GM21576 (cell line): Measurements from ENCODE around the gene XRCC4.

Experiments used
- ATAC-seq: cut with Tn5 transposase; IDR thresholded peaks from one replicate; pipeline ENCODE4 v1.9.1; 2021; ENCODE audit warnings: mild to moderate bottlenecking, moderate library complexity; ENCODE audit not compliant: unreplicated experiment

Gene XRCC4

GRCh38 chr5:83169571-83170337, 92.4 kb downstream of the XRCC4 start:
- ATAC-seq, result no peak

DNA sequence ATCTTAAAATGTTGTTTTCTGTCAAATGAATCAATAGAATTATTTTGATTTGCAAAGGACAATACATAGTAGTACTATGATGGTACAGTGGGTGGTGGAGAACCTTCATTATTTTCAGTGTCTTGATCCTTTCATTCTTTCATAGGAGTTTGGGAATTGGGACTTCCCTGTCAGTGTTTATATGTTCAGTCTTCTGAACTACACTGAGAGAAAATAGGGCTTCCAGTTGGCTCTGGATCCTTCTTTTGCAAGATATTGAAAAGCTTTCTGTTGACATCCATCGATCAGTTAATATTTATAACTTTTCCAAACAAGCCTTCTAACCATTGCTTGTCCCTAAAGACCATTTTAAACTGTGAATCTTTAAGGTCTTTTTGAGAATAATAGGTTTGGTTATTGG, 94.7 kb downstream of the XRCC4 start:
- ATAC-seq, result no peak

- no peak for ATAC-seq
Measured at GRCh38 chr5:83172655-83173054, 95.3 kb downstream of the XRCC4 start.

DNA sequence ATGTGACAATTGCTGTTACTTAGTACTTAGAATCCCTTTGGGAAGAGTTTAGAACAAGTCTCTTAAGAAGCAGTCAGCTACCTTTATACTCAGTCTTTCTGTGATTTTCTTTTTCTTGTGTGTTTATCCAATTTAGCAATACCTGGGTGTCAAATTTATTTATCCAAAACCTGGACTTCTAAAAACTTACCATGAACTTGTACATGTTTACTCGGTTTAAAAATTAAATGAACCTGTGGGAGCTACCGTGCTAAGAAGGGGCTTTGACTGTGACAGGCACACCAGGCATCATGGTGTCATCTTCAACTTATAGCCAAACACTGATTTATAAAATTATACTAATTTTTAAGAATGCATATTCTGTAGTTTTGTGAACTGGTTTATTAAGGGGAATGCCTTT, 96.5 kb downstream of the XRCC4 start:
- ATAC-seq, result no peak

DNA sequence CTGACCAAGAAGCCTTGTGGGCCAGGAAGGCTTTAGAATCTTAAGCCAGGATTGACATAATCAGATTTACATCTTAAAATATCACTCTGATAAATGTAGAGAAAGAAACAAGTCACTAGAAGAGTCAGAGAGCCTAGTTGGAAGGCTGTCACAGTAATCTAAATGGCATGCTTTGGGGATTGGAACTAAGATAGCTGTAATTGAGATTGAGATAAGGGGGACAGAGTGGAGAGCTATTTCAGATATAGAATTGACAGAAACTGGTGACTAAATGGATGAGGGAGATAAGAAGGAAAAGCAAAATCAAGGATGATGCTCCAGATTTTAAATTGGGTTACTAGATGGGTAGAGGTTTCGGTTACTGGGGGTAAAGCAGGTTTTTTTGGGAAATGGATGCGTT, 100.5 kb downstream of the XRCC4 start:
- no peak for ATAC-seq

- ATAC-seq, result no peak
Measured at GRCh38 chr5:83179966-83180365, 102.6 kb downstream of the XRCC4 start.

- no peak for ATAC-seq
Measured at GRCh38 chr5:83184534-83184933, 107.2 kb downstream of the XRCC4 start.

DNA sequence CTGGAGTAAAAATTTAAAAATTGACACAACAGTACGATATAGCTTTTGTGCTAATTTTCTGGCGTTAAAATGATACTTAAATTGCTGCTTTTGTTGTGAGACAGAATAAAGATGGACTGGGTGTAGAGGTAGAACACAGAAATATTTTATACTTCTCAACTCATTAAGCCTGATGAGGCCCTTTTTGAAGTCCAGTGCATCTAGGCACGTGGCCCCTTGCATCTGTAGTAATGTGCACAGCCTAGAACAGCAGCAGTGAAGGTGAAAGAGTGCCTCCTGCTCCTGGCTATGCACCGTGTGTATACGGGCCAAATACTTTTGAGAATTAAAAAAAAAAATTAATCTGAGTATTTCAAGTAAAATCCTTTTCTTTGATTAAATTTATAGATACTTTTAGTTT, 115.6 kb downstream of the XRCC4 start:
- no peak for ATAC-seq

DNA sequence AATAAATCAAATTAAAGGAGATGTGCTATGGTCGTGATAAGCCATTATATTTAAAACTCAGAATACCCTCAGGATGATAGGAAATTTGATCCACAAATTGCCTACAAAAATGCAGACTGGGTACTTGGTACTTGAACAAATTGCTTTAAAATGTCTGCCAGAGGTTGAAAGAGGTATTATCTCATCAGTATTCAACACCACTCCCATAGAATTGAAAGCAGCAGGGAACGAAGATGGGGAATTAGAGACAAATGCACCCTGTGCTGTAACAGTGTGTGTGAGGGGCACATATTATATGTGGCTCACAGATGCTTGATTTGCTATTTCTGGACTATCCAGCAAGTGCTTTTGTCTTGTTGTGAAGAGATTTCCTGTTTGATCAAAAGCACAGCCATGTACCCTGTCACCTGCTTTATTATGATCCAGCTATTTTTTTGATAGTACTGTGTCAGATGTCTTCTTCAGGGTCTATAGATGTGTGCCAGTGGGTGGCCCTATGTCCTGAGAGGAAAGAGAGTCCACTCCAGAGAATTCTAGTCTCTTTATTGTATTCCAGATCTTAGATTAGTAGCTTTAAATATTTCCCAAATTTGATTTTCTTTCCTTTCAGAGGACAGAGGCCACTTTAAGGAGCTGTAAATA, 120.1 kb downstream of the XRCC4 start:
- ATAC-seq, result no peak

DNA sequence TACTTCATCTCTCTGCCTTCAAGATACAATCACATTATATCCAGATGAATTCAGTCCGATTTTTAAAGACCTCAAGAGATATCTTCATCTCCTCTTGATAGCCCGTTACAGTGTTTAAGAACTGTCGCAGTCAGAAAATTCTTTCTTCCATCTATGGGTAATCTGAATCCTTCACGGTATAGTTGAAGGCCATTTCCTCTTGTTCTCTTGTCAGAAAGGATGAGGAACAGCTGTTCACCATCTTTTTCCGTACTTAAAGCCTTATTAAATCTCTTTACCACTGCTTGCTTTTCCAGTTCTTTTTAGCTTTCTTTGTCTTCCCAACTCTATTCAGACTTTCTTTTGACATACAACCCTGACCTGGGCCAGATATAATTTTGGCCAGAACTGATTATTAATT, 121.8 kb downstream of the XRCC4 start:
- no peak for ATAC-seq

- ATAC-seq, result no peak
Measured at GRCh38 chr5:83204651-83205050, 127.3 kb downstream of the XRCC4 start.

DNA sequence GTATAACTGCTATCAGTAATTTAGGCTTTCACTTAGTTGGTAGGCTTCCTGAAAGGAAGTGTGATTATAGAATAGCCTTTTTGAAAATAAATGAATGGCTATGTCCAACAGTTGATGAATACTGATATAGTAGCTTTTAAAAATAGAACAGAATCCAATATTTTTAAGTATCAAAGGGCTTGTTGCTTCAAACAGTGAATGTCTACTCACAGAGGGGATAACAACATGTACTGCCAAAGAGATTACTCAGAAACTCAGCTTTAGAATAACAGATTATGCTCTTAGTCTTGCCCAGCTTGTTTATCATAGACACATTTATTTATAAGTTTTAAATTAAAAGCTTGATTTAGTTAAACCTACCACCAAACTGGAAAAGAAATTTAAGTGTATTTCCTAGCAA, 132.6 kb downstream of the XRCC4 start:
- no peak for ATAC-seq

DNA sequence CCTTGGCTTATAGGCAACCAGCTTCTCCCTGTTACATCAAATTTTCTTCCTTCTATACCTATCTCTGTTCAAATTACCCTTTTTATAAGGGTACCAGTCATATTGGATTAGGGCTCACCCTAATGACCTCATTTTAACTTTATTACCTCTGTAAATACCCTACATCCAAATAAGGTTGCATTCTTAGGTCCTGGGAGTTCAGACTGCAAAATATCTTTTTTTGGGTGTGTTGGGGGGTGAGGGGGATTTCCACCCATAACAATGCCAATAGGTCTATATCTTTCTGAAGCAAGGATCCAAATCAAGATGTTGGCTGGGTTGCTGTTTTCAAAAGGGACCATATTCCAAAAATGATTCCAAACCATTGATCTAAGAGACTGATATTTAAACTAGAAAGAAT, 141.7 kb downstream of the XRCC4 start:
- no peak for ATAC-seq

- no peak for ATAC-seq
Measured at GRCh38 chr5:83219495-83219894, 142.1 kb downstream of the XRCC4 start.

DNA sequence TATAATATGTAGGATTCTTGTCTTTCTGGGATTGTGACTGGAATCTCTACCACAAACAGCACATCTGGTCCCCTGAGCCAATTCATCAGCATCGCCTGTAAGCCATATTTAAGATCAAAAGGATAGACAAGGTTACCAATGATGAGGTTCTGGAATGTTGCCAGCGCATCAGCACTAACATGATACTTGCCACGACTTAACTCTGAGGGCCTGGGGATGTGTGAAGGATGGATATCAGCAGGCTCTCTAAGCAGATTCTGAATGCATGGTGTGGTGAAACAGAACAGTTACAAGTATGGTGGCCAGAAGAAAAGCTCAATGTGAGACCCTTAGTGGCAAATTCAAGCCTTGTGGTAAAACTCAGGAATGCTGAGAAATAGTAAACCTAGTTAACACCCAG, 143.0 kb downstream of the XRCC4 start:
- ATAC-seq, result no peak

- no peak for ATAC-seq
Measured at GRCh38 chr5:83222906-83223305, 145.6 kb downstream of the XRCC4 start.

GRCh38 chr5:83227611-83228010, 150.3 kb downstream of the XRCC4 start:
- no peak for ATAC-seq

DNA sequence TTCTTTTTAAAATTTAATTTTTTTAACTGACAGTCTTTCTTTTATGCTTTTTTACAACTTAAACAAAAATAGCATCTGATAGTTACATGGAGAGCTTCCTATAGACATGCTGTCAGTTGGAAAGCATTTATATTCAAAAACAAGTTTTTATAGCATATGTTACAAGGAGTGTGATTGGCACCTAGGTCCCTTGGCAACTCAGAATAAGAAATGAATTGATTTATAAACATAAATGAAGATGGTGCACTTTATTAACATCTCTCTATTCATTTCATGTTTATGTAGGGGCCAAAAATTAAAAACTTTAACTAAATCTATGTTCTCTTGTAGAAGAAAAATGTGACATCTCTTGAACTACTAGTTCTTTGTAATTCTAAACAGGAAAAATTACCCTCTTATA, 153.2 kb downstream of the XRCC4 start:
- ATAC-seq, result no peak

DNA sequence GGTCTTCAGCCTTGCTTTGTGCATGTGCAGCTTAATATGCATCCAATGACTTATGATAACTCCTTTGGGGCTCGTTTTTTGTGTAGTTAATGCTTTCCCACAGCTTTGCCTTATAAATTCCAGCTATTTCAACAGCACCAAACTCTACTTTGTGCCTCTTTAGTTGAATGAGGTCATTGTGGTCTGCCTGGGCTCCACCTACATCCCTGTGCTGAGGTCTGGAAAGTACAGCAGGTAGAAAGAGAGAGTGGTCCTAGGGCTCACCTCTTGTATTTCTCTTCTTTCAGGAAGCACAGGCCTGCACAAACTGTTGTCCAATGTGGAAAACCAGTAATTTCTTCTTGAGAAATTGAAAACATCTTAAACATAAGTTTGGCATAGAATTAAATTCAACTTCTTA, 167.2 kb downstream of the XRCC4 start:
- ATAC-seq, result no peak

DNA sequence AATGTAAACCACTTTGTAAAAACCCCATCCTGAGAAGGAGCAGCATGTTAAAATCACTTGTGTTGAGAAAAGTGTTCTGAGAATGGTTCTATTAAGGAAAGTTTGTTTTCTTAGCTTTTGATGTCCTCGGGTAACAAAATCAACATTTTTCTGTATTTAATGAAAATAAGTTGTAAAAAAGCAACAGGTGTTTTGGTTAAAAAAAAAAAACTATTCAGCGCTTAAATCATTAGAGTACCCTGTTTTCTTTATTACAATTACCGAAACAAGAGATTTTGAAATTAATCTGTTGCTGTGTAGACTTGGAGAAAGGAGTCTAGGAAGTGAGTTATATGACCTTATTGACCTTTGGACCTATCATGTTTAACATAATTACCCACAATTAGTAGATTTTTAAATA, 167.7 kb downstream of the XRCC4 start:
- no peak for ATAC-seq

GRCh38 chr5:83246071-83246470, 168.7 kb downstream of the XRCC4 start:
- ATAC-seq, result no peak

DNA sequence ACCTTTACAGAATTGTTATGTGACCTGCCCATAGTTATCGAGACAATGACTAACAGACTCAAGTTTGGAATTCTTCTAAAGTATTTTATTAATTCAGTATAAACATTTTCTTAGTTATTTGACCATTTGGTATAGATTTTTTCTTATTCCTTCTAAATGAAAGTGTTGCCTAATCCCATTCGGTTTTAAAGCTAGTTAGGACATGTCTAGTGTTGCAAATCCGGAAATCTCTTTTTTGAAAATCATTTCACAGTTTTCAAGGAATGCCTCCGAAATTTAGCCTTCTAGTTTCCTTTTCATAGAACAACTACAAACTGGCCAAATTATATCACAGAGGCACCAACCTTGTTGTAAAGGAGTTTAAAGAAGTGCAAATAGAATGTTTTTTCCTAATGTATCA, 171.8 kb downstream of the XRCC4 start:
- no peak for ATAC-seq

DNA sequence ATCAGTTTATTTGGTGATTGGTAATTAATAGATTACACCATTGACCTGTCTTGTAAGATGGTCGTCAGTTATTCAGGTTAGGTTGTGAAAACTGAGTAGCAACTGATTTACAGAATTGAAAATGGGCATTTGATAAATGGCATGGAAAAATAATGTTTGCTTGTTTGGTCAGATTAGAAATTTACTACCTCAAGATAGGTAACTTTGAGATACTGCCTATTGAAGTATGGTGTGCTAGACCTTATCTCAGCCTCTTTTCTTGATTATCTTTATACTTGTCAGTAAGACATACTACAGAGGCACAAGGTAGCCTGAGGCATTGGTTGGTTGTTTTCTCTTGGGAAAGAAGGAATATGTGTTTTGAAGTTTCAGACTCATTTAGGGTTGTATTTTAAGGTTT, 174.5 kb downstream of the XRCC4 start:
- ATAC-seq, result no peak
